ENCODE results near the gene NEURL2. TPM values are rescaled to one million over a fixed set of nuclear protein-coding genes. Genes with fewer than 3 reads are reported as not detected.

NEURL2 gene
- total and polyA plus RNA-seq, 2 experiments from 2014 or later = 4.6 to 10.9 TPM

DNA sequence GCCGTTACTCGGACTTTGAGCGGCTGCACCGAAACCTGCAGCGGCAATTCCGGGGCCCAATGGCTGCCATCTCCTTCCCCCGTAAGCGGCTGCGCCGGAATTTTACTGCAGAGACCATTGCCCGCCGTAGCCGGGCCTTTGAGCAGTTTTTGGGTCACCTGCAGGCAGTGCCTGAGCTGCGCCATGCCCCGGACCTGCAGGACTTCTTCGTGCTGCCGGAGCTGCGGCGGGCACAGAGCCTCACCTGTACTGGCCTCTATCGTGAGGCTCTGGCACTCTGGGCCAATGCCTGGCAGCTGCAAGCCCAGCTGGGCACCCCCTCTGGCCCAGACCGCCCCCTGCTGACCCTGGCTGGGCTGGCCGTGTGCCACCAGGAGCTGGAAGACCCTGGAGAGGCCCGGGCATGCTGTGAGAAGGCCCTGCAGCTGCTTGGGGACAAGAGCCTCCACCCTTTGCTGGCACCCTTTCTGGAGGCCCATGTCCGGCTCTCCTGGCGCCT lies 50.3 kb downstream of the NEURL2 start:
- H3K36me3 ChIP-seq (ENCODE audit: insufficient read depth) = peaks cover 10% of the 10 kb centered on the region; the same call in 1 of the 2 replicates
- ATAC-seq = peak; percentile 49

More for the DNA sequence above, 50.3 kb downstream of the NEURL2 start:
- Histone ChIP-seq H3K4me3 (no peak overlapping the region), H4K20me1 (replicated peaks; ENCODE audit: insufficient read depth) (peaks cover 7% of the 10 kb centered on the region), H2AFZ (no peak overlapping the region), H3K4me2 (no peak overlapping the region), H3K27me3 (ENCODE audit: insufficient read depth) (no peaks in the 10 kb centered on the region), H3K79me2 (replicated peaks; ENCODE audit: insufficient read depth) (no peaks in the 10 kb centered on the region), H3F3A (replicated peaks; ENCODE audit: low read depth) (peaks cover 12% of the 10 kb centered on the region; the same call in 1 of the 2 replicates), H3K4me1 (ENCODE audit: insufficient read depth) (no peaks in the 10 kb centered on the region; the same call in 1 of the 2 replicates), H3K9me2 (ENCODE audit: insufficient read depth) (no peaks in the 10 kb centered on the region), H3K27ac (ENCODE audit: low read depth) (no peak overlapping the region)
- Mint-ChIP-seq H3K27me3 (ENCODE audit: insufficient read depth, low read depth, poor library complexity) (peaks cover 7% of the 10 kb centered on the region), H3K4me1 (no peaks in the 10 kb centered on the region; the same call in 2 of the 3 replicates), H3K27ac (no peak overlapping the region), H3K4me3 (no peak overlapping the region), H3K36me3 (ENCODE audit: low read depth) (peaks cover 33% of the 10 kb centered on the region), H3K9me3 (no peaks in the 10 kb centered on the region)
- no peak for DNase-seq (ENCODE audit: low spot score)
- no peak for TF ChIP-seq NANOG (IDR thresholded peaks at IDR 0.05; ENCODE audit: borderline replicate concordance)
- TF ChIP-seq, protein P1, sequence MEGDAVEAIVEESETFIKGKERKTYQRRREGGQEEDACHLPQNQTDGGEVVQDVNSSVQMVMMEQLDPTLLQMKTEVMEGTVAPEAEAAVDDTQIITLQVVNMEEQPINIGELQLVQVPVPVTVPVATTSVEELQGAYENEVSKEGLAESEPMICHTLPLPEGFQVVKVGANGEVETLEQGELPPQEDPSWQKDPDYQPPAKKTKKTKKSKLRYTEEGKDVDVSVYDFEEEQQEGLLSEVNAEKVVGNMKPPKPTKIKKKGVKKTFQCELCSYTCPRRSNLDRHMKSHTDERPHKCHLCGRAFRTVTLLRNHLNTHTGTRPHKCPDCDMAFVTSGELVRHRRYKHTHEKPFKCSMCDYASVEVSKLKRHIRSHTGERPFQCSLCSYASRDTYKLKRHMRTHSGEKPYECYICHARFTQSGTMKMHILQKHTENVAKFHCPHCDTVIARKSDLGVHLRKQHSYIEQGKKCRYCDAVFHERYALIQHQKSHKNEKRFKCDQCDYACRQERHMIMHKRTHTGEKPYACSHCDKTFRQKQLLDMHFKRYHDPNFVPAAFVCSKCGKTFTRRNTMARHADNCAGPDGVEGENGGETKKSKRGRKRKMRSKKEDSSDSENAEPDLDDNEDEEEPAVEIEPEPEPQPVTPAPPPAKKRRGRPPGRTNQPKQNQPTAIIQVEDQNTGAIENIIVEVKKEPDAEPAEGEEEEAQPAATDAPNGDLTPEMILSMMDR (conservative IDR thresholded peaks at IDR 0.05; ENCODE audit: low read depth in 2 of 2) = peak in 1 of 2 experiments; percentile 45; a peak in 2 of 4 replicates

Other genes with a start within 250 kb of the NEURL2 start
- gene WFDC11, start 221.0 kb downstream of the NEURL2 start, total RNA-seq (2014; rRNA removed; shearing (Covaris generic)) = not detected in 2 replicates
- gene WFDC11, start 221.0 kb downstream of the NEURL2 start, polyA plus RNA-seq (2016; fragmentation: Nextera tagmentation; extraction: Ambion mirVana) = 0.87 TPM in 1 of 2 replicates, not detected in the other
- gene WFDC13, start 189.2 kb downstream of the NEURL2 start, total RNA-seq (2014; rRNA removed; shearing (Covaris generic)) = not detected in 2 replicates
- gene WFDC13, start 189.2 kb downstream of the NEURL2 start, polyA plus RNA-seq (2016; fragmentation: Nextera tagmentation; extraction: Ambion mirVana) = not detected in 2 replicates
- gene WFDC10B, start 186.2 kb downstream of the NEURL2 start, total RNA-seq (2014; rRNA removed; shearing (Covaris generic)) = not detected in 2 replicates
- 0.50 and 1.0 TPM in 2 replicates for gene WFDC10B, start 186.2 kb downstream of the NEURL2 start, polyA plus RNA-seq (2016; fragmentation: Nextera tagmentation; extraction: Ambion mirVana)
- gene SPINT4, start 168.9 kb downstream of the NEURL2 start, total RNA-seq (2014; rRNA removed; shearing (Covaris generic)) = not detected in 2 replicates
- gene SPINT4, start 168.9 kb downstream of the NEURL2 start, polyA plus RNA-seq (2016; fragmentation: Nextera tagmentation; extraction: Ambion mirVana) = not detected in 2 replicates
- gene WFDC3, start 99.3 kb downstream of the NEURL2 start, total RNA-seq (2014; rRNA removed; shearing (Covaris generic)) = 0.73 TPM in 1 of 2 replicates, not detected in the other
- gene WFDC3, start 99.3 kb downstream of the NEURL2 start, polyA plus RNA-seq (2016; fragmentation: Nextera tagmentation; extraction: Ambion mirVana) = 0.36 TPM in 1 of 2 replicates, not detected in the other
- 21.4 and 31.6 TPM in 2 replicates for gene DNTTIP1, start 99.3 kb downstream of the NEURL2 start, total RNA-seq (2014; rRNA removed; shearing (Covaris generic))
- gene DNTTIP1, start 99.3 kb downstream of the NEURL2 start, polyA plus RNA-seq (2016; fragmentation: Nextera tagmentation; extraction: Ambion mirVana) = 50.3 TPM in 2 replicates
- 198 and 247 TPM in 2 replicates for gene UBE2C, start 78.6 kb downstream of the NEURL2 start, total RNA-seq (2014; rRNA removed; shearing (Covaris generic))
- 698 and 742 TPM in 2 replicates for gene UBE2C, start 78.6 kb downstream of the NEURL2 start, polyA plus RNA-seq (2016; fragmentation: Nextera tagmentation; extraction: Ambion mirVana)
- gene TNNC2, start 63.9 kb downstream of the NEURL2 start, total RNA-seq (2014; rRNA removed; shearing (Covaris generic)) = 0.59 TPM in 1 of 2 replicates, not detected in the other
- 32.5 and 33.3 TPM in 2 replicates for gene TNNC2, start 63.9 kb downstream of the NEURL2 start, polyA plus RNA-seq (2016; fragmentation: Nextera tagmentation; extraction: Ambion mirVana)
- 26.7 and 31.5 TPM in 2 replicates for gene SNX21, start 57.4 kb downstream of the NEURL2 start, total RNA-seq (2014; rRNA removed; shearing (Covaris generic))
- gene SNX21, start 57.4 kb downstream of the NEURL2 start, polyA plus RNA-seq (2016; fragmentation: Nextera tagmentation; extraction: Ambion mirVana) = 13.3 and 15.5 TPM in 2 replicates
- 55.6 and 75.2 TPM in 2 replicates for gene ACOT8, start 33.8 kb downstream of the NEURL2 start, total RNA-seq (2014; rRNA removed; shearing (Covaris generic))
- 42.0 and 43.1 TPM in 2 replicates for gene ACOT8, start 33.8 kb downstream of the NEURL2 start, polyA plus RNA-seq (2016; fragmentation: Nextera tagmentation; extraction: Ambion mirVana)
- gene ZSWIM3, start 33.6 kb downstream of the NEURL2 start, total RNA-seq (2014; rRNA removed; shearing (Covaris generic)) = 7.5 and 8.2 TPM in 2 replicates
- gene ZSWIM3, start 33.6 kb downstream of the NEURL2 start, polyA plus RNA-seq (2016; fragmentation: Nextera tagmentation; extraction: Ambion mirVana) = 2.0 and 3.0 TPM in 2 replicates
- 16.2 and 17.6 TPM in 2 replicates for gene ZSWIM1, start 10.0 kb downstream of the NEURL2 start, total RNA-seq (2014; rRNA removed; shearing (Covaris generic))
- 11.5 and 12.7 TPM in 2 replicates for gene ZSWIM1, start 10.0 kb downstream of the NEURL2 start, polyA plus RNA-seq (2016; fragmentation: Nextera tagmentation; extraction: Ambion mirVana)
- 1.0 and 7.5 TPM in 2 replicates for gene SPATA25, start 3.6 kb downstream of the NEURL2 start, total RNA-seq (2014; rRNA removed; shearing (Covaris generic))
- 0.50 TPM in 1 of 2 replicates, not detected in the other for gene SPATA25, start 3.6 kb downstream of the NEURL2 start, polyA plus RNA-seq (2016; fragmentation: Nextera tagmentation; extraction: Ambion mirVana)
- 31.4 and 39.9 TPM in 2 replicates for gene CTSA, start 127 bp upstream of the NEURL2 start, total RNA-seq (2014; rRNA removed; shearing (Covaris generic))
- 52.8 and 63.9 TPM in 2 replicates for gene CTSA, start 127 bp upstream of the NEURL2 start, polyA plus RNA-seq (2016; fragmentation: Nextera tagmentation; extraction: Ambion mirVana)
- 141 and 160 TPM in 2 replicates for gene PLTP, start 20.9 kb upstream of the NEURL2 start, total RNA-seq (2014; rRNA removed; shearing (Covaris generic))
- 107 and 108 TPM in 2 replicates for gene PLTP, start 20.9 kb upstream of the NEURL2 start, polyA plus RNA-seq (2016; fragmentation: Nextera tagmentation; extraction: Ambion mirVana)
- 26.1 and 27.0 TPM in 2 replicates for gene PCIF1, start 43.5 kb upstream of the NEURL2 start, total RNA-seq (2014; rRNA removed; shearing (Covaris generic))
- gene PCIF1, start 43.5 kb upstream of the NEURL2 start, polyA plus RNA-seq (2016; fragmentation: Nextera tagmentation; extraction: Ambion mirVana) = 28.3 and 37.0 TPM in 2 replicates
- 18.6 and 24.2 TPM in 2 replicates for gene ZNF335, start 81.0 kb upstream of the NEURL2 start, total RNA-seq (2014; rRNA removed; shearing (Covaris generic))
- 5.7 and 7.4 TPM in 2 replicates for gene ZNF335, start 81.0 kb upstream of the NEURL2 start, polyA plus RNA-seq (2016; fragmentation: Nextera tagmentation; extraction: Ambion mirVana)
- 5.4 and 5.8 TPM in 2 replicates for gene MMP9, start 117.7 kb upstream of the NEURL2 start, total RNA-seq (2014; rRNA removed; shearing (Covaris generic))
- 4.1 and 4.3 TPM in 2 replicates for gene MMP9, start 117.7 kb upstream of the NEURL2 start, polyA plus RNA-seq (2016; fragmentation: Nextera tagmentation; extraction: Ambion mirVana)
- 0.35 and 3.5 TPM in 2 replicates for gene SLC12A5, start 138.0 kb upstream of the NEURL2 start, total RNA-seq (2014; rRNA removed; shearing (Covaris generic))
- gene SLC12A5, start 138.0 kb upstream of the NEURL2 start, polyA plus RNA-seq (2016; fragmentation: Nextera tagmentation; extraction: Ambion mirVana) = 8.4 and 9.8 TPM in 2 replicates
- 22.8 and 24.6 TPM in 2 replicates for gene NCOA5, start 198.8 kb upstream of the NEURL2 start, total RNA-seq (2014; rRNA removed; shearing (Covaris generic))
- 8.4 and 10.1 TPM in 2 replicates for gene NCOA5, start 198.8 kb upstream of the NEURL2 start, polyA plus RNA-seq (2016; fragmentation: Nextera tagmentation; extraction: Ambion mirVana)
- 9.9 and 15.4 TPM in 2 replicates for gene CD40, start 227.1 kb upstream of the NEURL2 start, total RNA-seq (2014; rRNA removed; shearing (Covaris generic))
- gene CD40, start 227.1 kb upstream of the NEURL2 start, polyA plus RNA-seq (2016; fragmentation: Nextera tagmentation; extraction: Ambion mirVana) = 17.9 and 18.9 TPM in 2 replicates

Measured in GM23338 (cell line).